WTC11 (cell line): ENCODE results near the gene LGR4. TPM values are rescaled to one million over a fixed set of nuclear protein-coding genes. Genes with fewer than 3 reads are reported as not detected.
A peak's percentile ranks its signal among the peaks of the same experiment; 100 is the strongest.

Experiments used
- ATAC-seq: fragments of 200-7000 bp; cut with Tn5 transposase; 2 replicates; pipeline ENCODE4 v1.10.0; 2021; ENCODE audit warnings: mild to moderate bottlenecking, moderate library complexity
- CTCF ChIA-PET: fragments of 300-600 bp; sonication (Branson Sonifier 250); formaldehyde crosslinking; loops from one replicate; lab custom pipeline; 2021; ENCODE audit warnings: antibody characterized with exemption; lab: Charles Lee
- POLR2A ChIA-PET: fragments of 350-600 bp; sonication (Branson Sonifier 250); formaldehyde crosslinking; loops from one replicate; lab custom pipeline; 2021; ENCODE audit warnings: antibody characterized with exemption; lab: Charles Lee
- DNase-seq: peaks from one replicate; pipeline ENCODE4 v3.0.0; 2021; ENCODE audit warnings: low spot score
- H3K27ac Mint-ChIP-seq: 2 replicates; pipeline ENCODE4 v1.8.0; 2021; ENCODE audit warnings: mixed read lengths
- H3K27me3 Mint-ChIP-seq: 2 replicates; pipeline ENCODE4 v1.8.0; 2021; ENCODE audit warnings: low read depth, mild to moderate bottlenecking, moderate library complexity, mixed read lengths
- H3K36me3 Mint-ChIP-seq: 2 replicates; pipeline ENCODE4 v1.8.0; 2021; ENCODE audit warnings: mixed read lengths
- H3K4me1 Mint-ChIP-seq: 2 replicates; pipeline ENCODE4 v1.8.0; 2022; ENCODE audit warnings: mixed read lengths
- H3K4me3 Mint-ChIP-seq: 2 replicates; pipeline ENCODE4 v1.8.0; 2021; ENCODE audit warnings: mild to moderate bottlenecking, moderate library complexity, mixed read lengths
- H3K9me3 Mint-ChIP-seq: 2 replicates; pipeline ENCODE4 v1.8.0; 2021; ENCODE audit warnings: mixed read lengths
- ETV6 ChIP-seq: sonication (generic); formaldehyde crosslinking; IDR thresholded peaks from 2 replicates; pipeline ENCODE4 v1.8.1; 2022; ENCODE audit warnings: mild to moderate bottlenecking, missing genetic modification reagents
- GABPB1 ChIP-seq: sonication (generic); formaldehyde crosslinking; IDR thresholded peaks from 2 replicates; pipeline ENCODE4 v1.8.1; 2023; ENCODE audit warnings: mild to moderate bottlenecking, missing genetic modification reagents
- HMGA2 ChIP-seq: fragments of 250-450 bp; sonication (Bioruptor Pico); IDR thresholded peaks from 2 replicates; pipeline ENCODE4 v1.4.0; 2021; ENCODE audit warnings: mild to moderate bottlenecking, moderate library complexity
- MYBL2 ChIP-seq: sonication (generic); formaldehyde crosslinking; IDR thresholded peaks from 2 replicates; pipeline ENCODE4 v1.8.1; 2023; ENCODE audit warnings: mild to moderate bottlenecking, moderate library complexity, missing genetic modification reagents
- SOX15 ChIP-seq: fragments of 250-450 bp; sonication (Bioruptor Pico); IDR thresholded peaks from 2 replicates; pipeline ENCODE4 v1.9.0; 2021; ENCODE audit warnings: mild to moderate bottlenecking
- TCF7 ChIP-seq: sonication (generic); formaldehyde crosslinking; IDR thresholded peaks from 2 replicates; pipeline ENCODE4 v1.8.0; 2022; ENCODE audit warnings: mild to moderate bottlenecking, low read depth, missing genetic modification reagents, moderate library complexity
- ZNF317 ChIP-seq: sonication (generic); formaldehyde crosslinking; IDR thresholded peaks from 2 replicates; pipeline ENCODE4 v1.8.1; 2023; ENCODE audit warnings: low read depth, mild to moderate bottlenecking, moderate library complexity, missing genetic modification reagents, borderline replicate concordance
- ZNF416 ChIP-seq: fragments of 250-450 bp; sonication (Bioruptor Pico); IDR thresholded peaks from 2 replicates; pipeline ENCODE4 v1.9.0; 2021; ENCODE audit warnings: mild to moderate bottlenecking, inconsistent platforms
- total RNA-seq: library from RNA; stranded (reverse); gene quantifications from 3 replicates; pipeline ENCODE4 v1.2.3, GENCODE V29; 2021
- TF ChIP-seq, protein P1 (sequence below): sonication (generic); formaldehyde crosslinking; IDR thresholded peaks from 2 replicates; pipeline ENCODE4 v1.8.1; 2023; ENCODE audit warnings: mild to moderate bottlenecking, moderate library complexity, missing genetic modification reagents
- TF ChIP-seq, protein P2 (sequence below): sonication (generic); formaldehyde crosslinking; IDR thresholded peaks from 2 replicates; pipeline ENCODE4 v1.8.1; 2022; ENCODE audit warnings: missing genetic modification reagents, borderline replicate concordance
- TF ChIP-seq, protein P3 (sequence below): fragments of 250-450 bp; sonication (Bioruptor Pico); IDR thresholded peaks from 2 replicates; pipeline ENCODE4 v1.9.0; 2021; ENCODE audit warnings: mild to moderate bottlenecking
- TF ChIP-seq, protein P4 (sequence below): sonication (generic); formaldehyde crosslinking; IDR thresholded peaks from 2 replicates; pipeline ENCODE4 v1.8.0; 2022; ENCODE audit warnings: missing genetic modification reagents
- TF ChIP-seq, protein P5 (sequence below): sonication (generic); formaldehyde crosslinking; IDR thresholded peaks from 2 replicates; pipeline ENCODE4 v1.8.0; 2022; ENCODE audit warnings: mild to moderate bottlenecking, missing genetic modification reagents
- TF ChIP-seq, protein P6 (sequence below): sonication (generic); formaldehyde crosslinking; IDR thresholded peaks from 2 replicates; pipeline ENCODE4 v1.8.0; 2023; ENCODE audit warnings: missing genetic modification reagents, mild to moderate bottlenecking, borderline replicate concordance
- TF ChIP-seq, protein P7 (sequence below): sonication (generic); formaldehyde crosslinking; IDR thresholded peaks from 2 replicates; pipeline ENCODE4 v1.8.0; 2022; ENCODE audit warnings: mild to moderate bottlenecking, missing genetic modification reagents

LGR4 gene
- total RNA-seq, 1 experiment from 2014 or later, result 53.8 TPM

DNA sequence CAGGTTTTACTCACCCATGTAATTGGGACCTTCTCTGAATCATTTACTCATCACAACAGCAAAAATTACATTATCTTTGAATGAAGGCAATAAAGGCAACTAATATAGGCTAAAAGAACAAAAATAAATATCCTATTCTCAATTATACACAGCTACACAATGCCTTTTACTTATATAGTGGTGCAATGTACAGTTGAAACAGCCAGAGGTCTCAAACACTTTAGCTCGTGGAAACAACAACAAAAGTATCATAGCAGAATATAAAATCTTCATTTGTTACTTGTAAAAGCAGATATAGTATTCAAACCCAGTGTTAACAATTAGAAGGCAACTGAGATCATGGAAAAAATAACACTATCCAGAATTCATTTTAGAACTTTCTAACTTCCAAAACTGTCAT, 88.9 kb downstream of the LGR4 start (continued):
- TF ChIP-seq, protein P1, sequence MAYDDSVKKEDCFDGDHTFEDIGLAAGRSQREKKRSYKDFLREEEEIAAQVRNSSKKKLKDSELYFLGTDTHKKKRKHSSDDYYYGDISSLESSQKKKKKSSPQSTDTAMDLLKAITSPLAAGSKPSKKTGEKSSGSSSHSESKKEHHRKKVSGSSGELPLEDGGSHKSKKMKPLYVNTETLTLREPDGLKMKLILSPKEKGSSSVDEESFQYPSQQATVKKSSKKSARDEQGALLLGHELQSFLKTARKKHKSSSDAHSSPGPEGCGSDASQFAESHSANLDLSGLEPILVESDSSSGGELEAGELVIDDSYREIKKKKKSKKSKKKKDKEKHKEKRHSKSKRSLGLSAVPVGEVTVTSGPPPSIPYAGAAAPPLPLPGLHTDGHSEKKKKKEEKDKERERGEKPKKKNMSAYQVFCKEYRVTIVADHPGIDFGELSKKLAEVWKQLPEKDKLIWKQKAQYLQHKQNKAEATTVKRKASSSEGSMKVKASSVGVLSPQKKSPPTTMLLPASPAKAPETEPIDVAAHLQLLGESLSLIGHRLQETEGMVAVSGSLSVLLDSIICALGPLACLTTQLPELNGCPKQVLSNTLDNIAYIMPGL, result no peak
- no peak for TF ChIP-seq ETV6
- TF ChIP-seq, protein P2, sequence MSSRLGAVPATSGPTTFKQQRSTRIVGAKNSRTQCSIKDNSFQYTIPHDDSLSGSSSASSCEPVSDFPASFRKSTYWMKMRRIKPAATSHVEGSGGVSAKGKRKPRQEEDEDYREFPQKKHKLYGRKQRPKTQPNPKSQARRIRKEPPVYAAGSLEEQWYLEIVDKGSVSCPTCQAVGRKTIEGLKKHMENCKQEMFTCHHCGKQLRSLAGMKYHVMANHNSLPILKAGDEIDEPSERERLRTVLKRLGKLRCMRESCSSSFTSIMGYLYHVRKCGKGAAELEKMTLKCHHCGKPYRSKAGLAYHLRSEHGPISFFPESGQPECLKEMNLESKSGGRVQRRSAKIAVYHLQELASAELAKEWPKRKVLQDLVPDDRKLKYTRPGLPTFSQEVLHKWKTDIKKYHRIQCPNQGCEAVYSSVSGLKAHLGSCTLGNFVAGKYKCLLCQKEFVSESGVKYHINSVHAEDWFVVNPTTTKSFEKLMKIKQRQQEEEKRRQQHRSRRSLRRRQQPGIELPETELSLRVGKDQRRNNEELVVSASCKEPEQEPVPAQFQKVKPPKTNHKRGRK (CRISPR knock-in tag), result no peak
- TF ChIP-seq SOX15 (CRISPR knock-in tag), result no peak
- no peak for TF ChIP-seq HMGA2 (CRISPR knock-in tag)
- TF ChIP-seq, protein P3, sequence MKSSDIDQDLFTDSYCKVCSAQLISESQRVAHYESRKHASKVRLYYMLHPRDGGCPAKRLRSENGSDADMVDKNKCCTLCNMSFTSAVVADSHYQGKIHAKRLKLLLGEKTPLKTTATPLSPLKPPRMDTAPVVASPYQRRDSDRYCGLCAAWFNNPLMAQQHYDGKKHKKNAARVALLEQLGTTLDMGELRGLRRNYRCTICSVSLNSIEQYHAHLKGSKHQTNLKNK (CRISPR knock-in tag), result no peak
- TF ChIP-seq, protein P4, sequence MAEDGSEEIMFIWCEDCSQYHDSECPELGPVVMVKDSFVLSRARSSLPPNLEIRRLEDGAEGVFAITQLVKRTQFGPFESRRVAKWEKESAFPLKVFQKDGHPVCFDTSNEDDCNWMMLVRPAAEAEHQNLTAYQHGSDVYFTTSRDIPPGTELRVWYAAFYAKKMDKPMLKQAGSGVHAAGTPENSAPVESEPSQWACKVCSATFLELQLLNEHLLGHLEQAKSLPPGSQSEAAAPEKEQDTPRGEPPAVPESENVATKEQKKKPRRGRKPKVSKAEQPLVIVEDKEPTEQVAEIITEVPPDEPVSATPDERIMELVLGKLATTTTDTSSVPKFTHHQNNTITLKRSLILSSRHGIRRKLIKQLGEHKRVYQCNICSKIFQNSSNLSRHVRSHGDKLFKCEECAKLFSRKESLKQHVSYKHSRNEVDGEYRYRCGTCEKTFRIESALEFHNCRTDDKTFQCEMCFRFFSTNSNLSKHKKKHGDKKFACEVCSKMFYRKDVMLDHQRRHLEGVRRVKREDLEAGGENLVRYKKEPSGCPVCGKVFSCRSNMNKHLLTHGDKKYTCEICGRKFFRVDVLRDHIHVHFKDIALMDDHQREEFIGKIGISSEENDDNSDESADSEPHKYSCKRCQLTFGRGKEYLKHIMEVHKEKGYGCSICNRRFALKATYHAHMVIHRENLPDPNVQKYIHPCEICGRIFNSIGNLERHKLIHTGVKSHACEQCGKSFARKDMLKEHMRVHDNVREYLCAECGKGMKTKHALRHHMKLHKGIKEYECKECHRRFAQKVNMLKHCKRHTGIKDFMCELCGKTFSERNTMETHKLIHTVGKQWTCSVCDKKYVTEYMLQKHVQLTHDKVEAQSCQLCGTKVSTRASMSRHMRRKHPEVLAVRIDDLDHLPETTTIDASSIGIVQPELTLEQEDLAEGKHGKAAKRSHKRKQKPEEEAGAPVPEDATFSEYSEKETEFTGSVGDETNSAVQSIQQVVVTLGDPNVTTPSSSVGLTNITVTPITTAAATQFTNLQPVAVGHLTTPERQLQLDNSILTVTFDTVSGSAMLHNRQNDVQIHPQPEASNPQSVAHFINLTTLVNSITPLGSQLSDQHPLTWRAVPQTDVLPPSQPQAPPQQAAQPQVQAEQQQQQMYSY (CRISPR knock-in tag), result no peak
- no peak for TF ChIP-seq ZNF317 (CRISPR knock-in tag)
- TF ChIP-seq, protein P5, sequence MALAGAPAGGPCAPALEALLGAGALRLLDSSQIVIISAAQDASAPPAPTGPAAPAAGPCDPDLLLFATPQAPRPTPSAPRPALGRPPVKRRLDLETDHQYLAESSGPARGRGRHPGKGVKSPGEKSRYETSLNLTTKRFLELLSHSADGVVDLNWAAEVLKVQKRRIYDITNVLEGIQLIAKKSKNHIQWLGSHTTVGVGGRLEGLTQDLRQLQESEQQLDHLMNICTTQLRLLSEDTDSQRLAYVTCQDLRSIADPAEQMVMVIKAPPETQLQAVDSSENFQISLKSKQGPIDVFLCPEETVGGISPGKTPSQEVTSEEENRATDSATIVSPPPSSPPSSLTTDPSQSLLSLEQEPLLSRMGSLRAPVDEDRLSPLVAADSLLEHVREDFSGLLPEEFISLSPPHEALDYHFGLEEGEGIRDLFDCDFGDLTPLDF, result no peak

DNA sequence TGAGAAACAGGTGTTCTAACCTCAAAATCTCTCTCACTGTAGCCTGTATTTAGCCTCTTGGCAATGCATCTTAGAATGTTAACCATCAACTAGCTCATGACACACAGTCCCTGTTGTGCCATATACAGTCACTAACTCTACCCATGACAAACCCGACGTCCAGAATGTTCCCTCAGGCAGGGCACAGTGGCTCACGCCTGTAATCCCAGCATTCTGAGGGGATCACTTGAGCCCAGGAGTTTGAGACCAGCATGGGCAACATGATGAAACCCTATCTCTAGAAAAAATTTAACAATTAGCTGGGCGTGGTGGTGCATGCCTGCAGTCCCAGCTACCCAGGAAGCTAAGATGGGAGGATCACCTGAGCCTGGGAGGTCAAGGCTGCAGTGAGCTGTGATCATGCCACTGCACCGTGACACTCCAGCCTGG, 91.3 kb downstream of the LGR4 start:
- TF ChIP-seq ZNF416 (CRISPR knock-in tag), result no peak
- TF ChIP-seq TCF7 (CRISPR knock-in tag), result no peak
- TF ChIP-seq, protein P6, sequence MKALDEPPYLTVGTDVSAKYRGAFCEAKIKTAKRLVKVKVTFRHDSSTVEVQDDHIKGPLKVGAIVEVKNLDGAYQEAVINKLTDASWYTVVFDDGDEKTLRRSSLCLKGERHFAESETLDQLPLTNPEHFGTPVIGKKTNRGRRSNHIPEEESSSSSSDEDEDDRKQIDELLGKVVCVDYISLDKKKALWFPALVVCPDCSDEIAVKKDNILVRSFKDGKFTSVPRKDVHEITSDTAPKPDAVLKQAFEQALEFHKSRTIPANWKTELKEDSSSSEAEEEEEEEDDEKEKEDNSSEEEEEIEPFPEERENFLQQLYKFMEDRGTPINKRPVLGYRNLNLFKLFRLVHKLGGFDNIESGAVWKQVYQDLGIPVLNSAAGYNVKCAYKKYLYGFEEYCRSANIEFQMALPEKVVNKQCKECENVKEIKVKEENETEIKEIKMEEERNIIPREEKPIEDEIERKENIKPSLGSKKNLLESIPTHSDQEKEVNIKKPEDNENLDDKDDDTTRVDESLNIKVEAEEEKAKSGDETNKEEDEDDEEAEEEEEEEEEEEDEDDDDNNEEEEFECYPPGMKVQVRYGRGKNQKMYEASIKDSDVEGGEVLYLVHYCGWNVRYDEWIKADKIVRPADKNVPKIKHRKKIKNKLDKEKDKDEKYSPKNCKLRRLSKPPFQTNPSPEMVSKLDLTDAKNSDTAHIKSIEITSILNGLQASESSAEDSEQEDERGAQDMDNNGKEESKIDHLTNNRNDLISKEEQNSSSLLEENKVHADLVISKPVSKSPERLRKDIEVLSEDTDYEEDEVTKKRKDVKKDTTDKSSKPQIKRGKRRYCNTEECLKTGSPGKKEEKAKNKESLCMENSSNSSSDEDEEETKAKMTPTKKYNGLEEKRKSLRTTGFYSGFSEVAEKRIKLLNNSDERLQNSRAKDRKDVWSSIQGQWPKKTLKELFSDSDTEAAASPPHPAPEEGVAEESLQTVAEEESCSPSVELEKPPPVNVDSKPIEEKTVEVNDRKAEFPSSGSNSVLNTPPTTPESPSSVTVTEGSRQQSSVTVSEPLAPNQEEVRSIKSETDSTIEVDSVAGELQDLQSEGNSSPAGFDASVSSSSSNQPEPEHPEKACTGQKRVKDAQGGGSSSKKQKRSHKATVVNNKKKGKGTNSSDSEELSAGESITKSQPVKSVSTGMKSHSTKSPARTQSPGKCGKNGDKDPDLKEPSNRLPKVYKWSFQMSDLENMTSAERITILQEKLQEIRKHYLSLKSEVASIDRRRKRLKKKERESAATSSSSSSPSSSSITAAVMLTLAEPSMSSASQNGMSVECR (CRISPR knock-in tag), result no peak
- TF ChIP-seq GABPB1 (CRISPR knock-in tag), result no peak
- TF ChIP-seq, protein P2 (CRISPR knock-in tag), result no peak
- TF ChIP-seq MYBL2 (CRISPR knock-in tag), result no peak
- no peak for TF ChIP-seq ZNF317 (CRISPR knock-in tag)
- TF ChIP-seq, protein P7, sequence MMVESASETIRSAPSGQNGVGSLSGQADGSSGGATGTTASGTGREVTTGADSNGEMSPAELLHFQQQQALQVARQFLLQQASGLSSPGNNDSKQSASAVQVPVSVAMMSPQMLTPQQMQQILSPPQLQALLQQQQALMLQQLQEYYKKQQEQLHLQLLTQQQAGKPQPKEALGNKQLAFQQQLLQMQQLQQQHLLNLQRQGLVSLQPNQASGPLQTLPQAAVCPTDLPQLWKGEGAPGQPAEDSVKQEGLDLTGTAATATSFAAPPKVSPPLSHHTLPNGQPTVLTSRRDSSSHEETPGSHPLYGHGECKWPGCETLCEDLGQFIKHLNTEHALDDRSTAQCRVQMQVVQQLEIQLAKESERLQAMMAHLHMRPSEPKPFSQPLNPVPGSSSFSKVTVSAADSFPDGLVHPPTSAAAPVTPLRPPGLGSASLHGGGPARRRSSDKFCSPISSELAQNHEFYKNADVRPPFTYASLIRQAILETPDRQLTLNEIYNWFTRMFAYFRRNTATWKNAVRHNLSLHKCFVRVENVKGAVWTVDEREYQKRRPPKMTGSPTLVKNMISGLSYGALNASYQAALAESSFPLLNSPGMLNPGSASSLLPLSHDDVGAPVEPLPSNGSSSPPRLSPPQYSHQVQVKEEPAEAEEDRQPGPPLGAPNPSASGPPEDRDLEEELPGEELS (CRISPR knock-in tag), result no peak
- TF ChIP-seq SOX15 (CRISPR knock-in tag), result no peak
- Mint-ChIP-seq H3K27me3 (no peaks in the 10 kb centered on the region), H3K9me3 (no peaks in the 10 kb centered on the region), H3K4me3 (no peak overlapping the region), H3K4me1 (no peaks in the 10 kb centered on the region; the same call in 1 of the 2 replicates), H3K27ac (0 out of 2 replicates have a peak overlapping the region, but pooled peaks have one; percentile 7), H3K36me3 (peaks cover 47% of the 10 kb centered on the region)
- POLR2A ChIA-PET, result no interaction called here
- no peak for DNase-seq
- CTCF ChIA-PET, result interaction anchor here (0.6 to 1.2 kb wide), 2 partner anchors 8 to 35 kb away, joined by 3 read pairs; no protein-coding TSS in a partner anchor
- no peak for ATAC-seq
